Pancreas (tissue), 10 donors: ENCODE results near the gene KRT27. TPM values are rescaled to one million over a fixed set of nuclear protein-coding genes. Genes with fewer than 3 reads are reported as not detected.

Experiments used
- ATAC-seq, 4 donors: fragments of 200-7000 bp; cut with Tn5 transposase; one replicate each; pipeline versions ENCODE4 v1.8.0 to v1.9.1; 2020; ENCODE audit warnings: mild to moderate bottlenecking in 4 of 4, moderate library complexity in 4 of 4
- DNase-seq, 6 donors: peaks; one replicate each; pipeline ENCODE4 v3.0.0-alpha.2; 2020
- FAIRE-seq: peaks from 2 replicates; lab custom pipeline; 2012; peaks lifted over from hg19 to GRCh38; lab: Jason Lieb, UNC
- H3K27ac ChIP-seq, 4 donors: fragments of 200-600 bp; sonication (generic); 1 replicate in 3 of 4; 2 replicates in 1 of 4; pipeline versions ENCODE4 v1.5.0 to v1.8.0; 2020
- H3K27me3 ChIP-seq, 4 donors: fragments of 200-600 bp; one replicate each; pipeline ENCODE4 v1.8.0; 2021
- H3K36me3 ChIP-seq, 3 donors: fragments of 200-600 bp; sonication (generic) in 1 of 3; one replicate each; pipeline versions ENCODE4 v1.5.0 to v1.8.0; 2020 to 2021
- H3K4me1 ChIP-seq, 3 donors: fragments of 200-600 bp; one replicate each; pipeline ENCODE4 v1.8.0; 2021
- H3K4me3 ChIP-seq, 4 donors: fragments of 200-600 bp; sonication (generic) in 2 of 4; one replicate each; pipeline versions ENCODE4 v1.5.0 to v1.8.0; 2020 to 2021
- H3K9me3 ChIP-seq, 4 donors: fragments of 200-600 bp; one replicate each; pipeline ENCODE4 v1.8.0; 2021
- CTCF ChIP-seq, 4 donors: fragments of 200-600 bp; sonication (generic) in 3 of 4; IDR thresholded peaks; one replicate each; pipeline versions ENCODE4 v1.5.0 to v1.8.0; 2021; ENCODE audit warnings: antibody characterized with exemption in 4 of 4
- WGBS, 2 donors: extraction: QIAGEN DNeasy Blood & Tissue Kit; methylation state at CpG; one replicate each; pipeline ENCODE4 v1.1.7; 2013; 5-methylcytosine and 5-hydroxymethylcytosine counted together
- intact Hi-C, 3 donors: fragments of 100-400 bp; cut with DNase I; formaldehyde crosslinking; loops; one replicate each; pipeline versions ENCODE4 v1.11.1 to v1.14.2; 2022
- polyA plus RNA-seq, 2 donors: library from polyadenylated mRNA; stranded (reverse); fragments of 200-250 nt; gene quantifications; one replicate each; pipeline ENCODE4 v1.2.3, GENCODE V29; 2013
- total RNA-seq, 6 donors: library from RNA; stranded (reverse); fragmentation: NEBNext Ultra II Directional in 4 of 6; extraction: Animal tissue kit (Norgen Biotek cat#: 25700) in 4 of 6; gene quantifications; one replicate each; pipeline versions ENCODE4 v1.2.1 to v1.2.4, GENCODE V29; 2021 to 2023
- donor health status: healthy with polysubstance abuse.
- donor health status: DM: no; HTN: no; CAD: no; lungs with moderate emphysema.
- donor health status: DM: no; HTN: no; CAD: no.
- donor health status: control.
- donor health status: control.
- donor health status: Bipolar disorder and iron deficiency.
- donor health status: DM: yes; HTN: yes; CAD: no.
- donor health status: DM: no; HTN: no; CAD: no.
- donor health status: DM: no; HTN: no; CAD: no.
- donor health status: DM: yes; HTN: yes; CAD: no.

The KRT27 gene
- total and polyA plus RNA-seq, 8 donors, result not detected

GRCh38 chr17:40820228-40820838 is 38.0 kb upstream of the KRT27 start:
- 90 to 91% methylated on average over 9 of the region's 9 CpGs for WGBS, 2 donors
- TF ChIP-seq CTCF (IDR thresholded peaks at IDR 0.05), result no peak
- DNase-seq (no peak), FAIRE-seq (no peak), ATAC-seq (no peak)
- no peaks in the 10 kb centered on the region for H3K36me3 ChIP-seq
- H3K27me3 ChIP-seq, result no peaks in the 10 kb centered on the region
- H3K9me3 ChIP-seq, result no peaks in the 10 kb centered on the region
- intact Hi-C loops, result no loop called here
- peaks cover 0 to 18% (median 8%) of the 10 kb centered on the region in 3 donors for H3K4me1 ChIP-seq
- no peak overlapping the region for H3K27ac ChIP-seq
- H3K4me3 ChIP-seq, result no peak overlapping the region

GRCh38 chr17:40819528-40820125 is 37.3 kb upstream of the KRT27 start:
- Histone ChIP-seq H3K27me3 (no peaks in the 10 kb centered on the region), H3K4me3 (peak overlapping the region; percentile 33 to 75 (median 72)), H3K9me3 (no peaks in the 10 kb centered on the region), H3K27ac (peak overlapping the region; percentile 40 to 91 (median 86)), H3K36me3 (no peaks in the 10 kb centered on the region), H3K4me1 (peaks cover 0 to 18% (median 8%) of the 10 kb centered on the region in 3 donors)
- DNase-seq, result no peak
- no peak for TF ChIP-seq CTCF (IDR thresholded peaks at IDR 0.05)
- WGBS, 2 donors, result 36 to 37% methylated on average over 9 of the region's 9 CpGs
- no peak for FAIRE-seq
- intact Hi-C loops, result no loop called here
- ATAC-seq, result peak in 2 of 4 donors; percentile 32 to 59

- WGBS, 2 donors, result 1% methylated on average over 58 to 73 of the region's 73 CpGs
These were observed 36.6 kb upstream of the KRT27 start for GRCh38 chr17:40818733-40819527.

GRCh38 chr17:40818343-40818732 is 36.0 kb upstream of the KRT27 start:
- peak overlapping the region; percentile 61 to 91 (median 86) for H3K27ac ChIP-seq
- H3K9me3 ChIP-seq, result no peaks in the 10 kb centered on the region
- H3K4me3 ChIP-seq, result peak overlapping the region; percentile 47 to 75 (median 72)
- TF ChIP-seq CTCF (IDR thresholded peaks at IDR 0.05), result no peak
- peaks cover 0 to 18% (median 8%) of the 10 kb centered on the region in 3 donors for H3K4me1 ChIP-seq
- FAIRE-seq (no peak), ATAC-seq (no peak), DNase-seq (no peak)
- H3K27me3 ChIP-seq, result peaks cover 0 to 2% (median 0%) of the 10 kb centered on the region in 4 donors
- no peaks in the 10 kb centered on the region for H3K36me3 ChIP-seq
- intact Hi-C loops, result no loop called here
- 7 to 8% methylated on average over 7 of the region's 7 CpGs for WGBS, 2 donors

More at GRCh38 chr17:40818733-40819527, 36.6 kb upstream of the KRT27 start:
- no peaks in the 10 kb centered on the region for H3K27me3 ChIP-seq
- H3K4me1 ChIP-seq, result peaks cover 0 to 18% (median 8%) of the 10 kb centered on the region in 3 donors
- TF ChIP-seq CTCF (IDR thresholded peaks at IDR 0.05), result no peak
- no peak for FAIRE-seq
- peak; percentile 97 to 99 (median 98) for ATAC-seq
- peak overlapping the region; percentile 61 to 91 (median 86) for H3K27ac ChIP-seq
- intact Hi-C loops, result no loop called here
- DNase-seq, result peak; percentile 78 to 93 (median 82)
- no peaks in the 10 kb centered on the region for H3K9me3 ChIP-seq
- H3K36me3 ChIP-seq, result no peaks in the 10 kb centered on the region
- peak overlapping the region; percentile 47 to 75 (median 72) for H3K4me3 ChIP-seq
